DOHH2 (cell line): ENCODE results near the gene ALKBH6.

ENCODE experiments used
- EZH2phosphoT487 ChIP-seq: fragments of 200-600 bp; sonication (generic); IDR thresholded peaks from 2 replicates; pipeline ENCODE4 v1.6.1; 2017; ENCODE audit warnings: borderline replicate concordance, mild to moderate bottlenecking, antibody characterized with exemption, low read length, moderate library complexity, mixed read lengths
- TF ChIP-seq, protein P1 (sequence below): fragments of 200-600 bp; sonication (generic); IDR thresholded peaks from one replicate; pipeline ENCODE4 v1.5.1; 2014; ENCODE audit warnings: antibody characterized with exemption, mild to moderate bottlenecking, low read depth, low read length; ENCODE audit not compliant: poor library complexity, severe bottlenecking

DNA sequence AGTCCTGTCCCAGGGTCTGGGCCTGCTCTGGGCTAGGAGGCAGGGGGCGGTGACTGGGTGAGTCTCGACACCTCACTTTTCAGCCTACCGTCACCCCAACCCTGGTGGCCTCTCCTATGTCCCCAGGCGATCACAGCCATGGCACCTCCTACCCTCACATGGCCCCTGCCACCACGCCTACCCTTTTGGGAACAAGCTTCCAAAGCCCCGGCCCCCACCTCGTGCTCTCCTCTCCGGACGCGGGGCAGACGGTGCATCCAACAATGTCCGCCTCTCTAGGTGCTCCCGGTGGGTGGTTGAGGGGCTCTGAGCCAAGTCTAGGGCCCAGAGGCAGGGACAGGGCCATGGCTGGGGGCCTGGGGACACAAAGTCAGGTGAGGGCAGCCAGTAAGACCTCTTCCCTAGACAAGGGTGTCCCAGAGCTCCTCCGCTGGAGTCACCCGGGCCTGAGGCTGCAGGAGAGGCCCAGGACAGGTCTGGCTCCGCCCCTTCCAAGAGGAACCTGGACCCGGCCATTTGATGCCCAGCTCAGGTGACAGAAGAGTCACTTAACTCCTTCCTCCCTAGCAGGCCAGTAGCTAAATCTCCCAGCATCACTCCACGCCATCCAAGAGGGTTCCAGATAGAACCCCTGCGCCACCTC, 5.6 kb downstream of the ALKBH6 start, which contains the start of gene SYNE4:
- TF ChIP-seq, protein P1, sequence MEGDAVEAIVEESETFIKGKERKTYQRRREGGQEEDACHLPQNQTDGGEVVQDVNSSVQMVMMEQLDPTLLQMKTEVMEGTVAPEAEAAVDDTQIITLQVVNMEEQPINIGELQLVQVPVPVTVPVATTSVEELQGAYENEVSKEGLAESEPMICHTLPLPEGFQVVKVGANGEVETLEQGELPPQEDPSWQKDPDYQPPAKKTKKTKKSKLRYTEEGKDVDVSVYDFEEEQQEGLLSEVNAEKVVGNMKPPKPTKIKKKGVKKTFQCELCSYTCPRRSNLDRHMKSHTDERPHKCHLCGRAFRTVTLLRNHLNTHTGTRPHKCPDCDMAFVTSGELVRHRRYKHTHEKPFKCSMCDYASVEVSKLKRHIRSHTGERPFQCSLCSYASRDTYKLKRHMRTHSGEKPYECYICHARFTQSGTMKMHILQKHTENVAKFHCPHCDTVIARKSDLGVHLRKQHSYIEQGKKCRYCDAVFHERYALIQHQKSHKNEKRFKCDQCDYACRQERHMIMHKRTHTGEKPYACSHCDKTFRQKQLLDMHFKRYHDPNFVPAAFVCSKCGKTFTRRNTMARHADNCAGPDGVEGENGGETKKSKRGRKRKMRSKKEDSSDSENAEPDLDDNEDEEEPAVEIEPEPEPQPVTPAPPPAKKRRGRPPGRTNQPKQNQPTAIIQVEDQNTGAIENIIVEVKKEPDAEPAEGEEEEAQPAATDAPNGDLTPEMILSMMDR, result no peak
- TF ChIP-seq EZH2phosphoT487, result no peak
